Peyer's patch (tissue), 4 donors: ENCODE data around the gene PDLIM7. TPM values are rescaled to one million over a fixed set of nuclear protein-coding genes. Genes with fewer than 3 reads are reported as not detected.
A peak's percentile ranks its signal among the peaks of the same experiment; 100 is the strongest.

ENCODE experiments used
- DNase-seq, 3 donors: peaks; one replicate each; pipeline ENCODE4 v3.0.0-alpha.2; 2017 to 2019
- H3K27ac ChIP-seq, 4 donors: fragments of 200-600 bp; sonication (generic); one replicate each; pipeline ENCODE4 v1.5.1; 2016 to 2019
- H3K27me3 ChIP-seq, 2 donors: fragments of 200-600 bp; sonication (generic); one replicate each; pipeline ENCODE4 v1.5.1; 2019
- H3K36me3 ChIP-seq, 3 donors: fragments of 200-600 bp; sonication (generic); one replicate each; pipeline ENCODE4 v1.5.1; 2016 to 2019
- H3K4me1 ChIP-seq, 4 donors: fragments of 200-600 bp; sonication (generic); one replicate each; pipeline ENCODE4 v1.5.1; 2016 to 2019
- H3K4me3 ChIP-seq, 4 donors: fragments of 200-600 bp; sonication (generic); 1 replicate in 3 of 4; 2 replicates in 1 of 4; pipeline ENCODE4 v1.5.1; 2016 to 2019; ENCODE audit warnings: mild to moderate bottlenecking in 1 of 4
- H3K9me3 ChIP-seq, 4 donors: fragments of 200-600 bp; sonication (generic); one replicate each; pipeline ENCODE4 v1.5.1; 2016 to 2019; ENCODE audit warnings: mild to moderate bottlenecking in 1 of 4
- CTCF ChIP-seq, 6 experiments: fragments of 450-650 bp in 4 of 6; fragments of 200-600 bp in 2 of 6; sonication (generic) in 1 of 6; IDR thresholded peaks; one replicate each; pipeline ENCODE4 v1.5.1; 2017 to 2019; ENCODE audit warnings: antibody characterized with exemption in 6 of 6, mild to moderate bottlenecking in 3 of 6, moderate library complexity in 1 of 6
- POLR2A ChIP-seq, 2 donors: fragments of 450-650 bp; IDR thresholded peaks; one replicate each; pipeline ENCODE4 v1.5.1; 2017; ENCODE audit warnings: antibody characterized with exemption in 2 of 2, mild to moderate bottlenecking in 2 of 2, moderate library complexity in 2 of 2
- total RNA-seq, 4 donors: library from RNA; depleted of rRNA; stranded (reverse); fragments of >200 nt; gene quantifications; one replicate each; pipeline ENCODE4 v1.1.0, GENCODE V29; 2016

The PDLIM7 gene
- total RNA-seq, 4 donors from 2014 or later = 17.4 to 137 (median 23.3) TPM

GRCh38 chr5:177439518-177440053 is 57.8 kb downstream of the PDLIM7 start:
- H3K4me3 ChIP-seq = no peak overlapping the region
- peaks cover 0 to 66% (median 0%) of the 10 kb centered on the region in 3 donors for H3K36me3 ChIP-seq
- DNase-seq = no peak
- no peak overlapping the region for H3K27ac ChIP-seq
- H3K9me3 ChIP-seq = no peaks in the 10 kb centered on the region
- H3K27me3 ChIP-seq = no peaks in the 10 kb centered on the region
- TF ChIP-seq POLR2A (IDR thresholded peaks at IDR 0.05) = no peak
- TF ChIP-seq CTCF (IDR thresholded peaks at IDR 0.05) = no peak
- no peaks in the 10 kb centered on the region for H3K4me1 ChIP-seq

- TF ChIP-seq CTCF (IDR thresholded peaks at IDR 0.05) (no peak), POLR2A (IDR thresholded peaks at IDR 0.05) (no peak)
- Histone ChIP-seq H3K4me3 (no peak overlapping the region), H3K4me1 (peaks cover 0 to 7% (median 0%) of the 10 kb centered on the region in 4 donors), H3K9me3 (no peaks in the 10 kb centered on the region), H3K36me3 (peaks cover 0 to 77% (median 0%) of the 10 kb centered on the region in 3 donors), H3K27ac (no peak overlapping the region), H3K27me3 (no peaks in the 10 kb centered on the region)
- no peak for DNase-seq
These were observed 58.9 kb downstream of the PDLIM7 start for GRCh38 chr5:177438468-177438867.

GRCh38 chr5:177437623-177438022 is 59.8 kb downstream of the PDLIM7 start:
- no peak overlapping the region for H3K4me3 ChIP-seq
- DNase-seq = no peak
- no peaks in the 10 kb centered on the region for H3K27me3 ChIP-seq
- peaks cover 0 to 86% (median 0%) of the 10 kb centered on the region in 3 donors for H3K36me3 ChIP-seq
- peaks cover 0 to 16% (median 4%) of the 10 kb centered on the region in 4 donors for H3K4me1 ChIP-seq
- H3K27ac ChIP-seq = no peak overlapping the region
- TF ChIP-seq CTCF (IDR thresholded peaks at IDR 0.05) = no peak
- no peak for TF ChIP-seq POLR2A (IDR thresholded peaks at IDR 0.05)
- no peaks in the 10 kb centered on the region for H3K9me3 ChIP-seq

GRCh38 chr5:177435847-177436536 is 61.4 kb downstream of the PDLIM7 start:
- no peak overlapping the region for H3K4me3 ChIP-seq
- no peak overlapping the region for H3K27ac ChIP-seq
- H3K9me3 ChIP-seq = no peaks in the 10 kb centered on the region
- no peaks in the 10 kb centered on the region for H3K27me3 ChIP-seq
- H3K36me3 ChIP-seq = peaks cover 0 to 84% (median 0%) of the 10 kb centered on the region in 3 donors
- no peak for TF ChIP-seq POLR2A (IDR thresholded peaks at IDR 0.05)
- no peak for TF ChIP-seq CTCF (IDR thresholded peaks at IDR 0.05)
- peaks cover 0 to 32% (median 14%) of the 10 kb centered on the region in 4 donors for H3K4me1 ChIP-seq
- DNase-seq = no peak

GRCh38 chr5:177434942-177435738 is 62.3 kb downstream of the PDLIM7 start:
- DNase-seq = peak in 1 of 3 donors; percentile 44
- H3K27ac ChIP-seq = peak overlapping the region in 1 of 4 donors; percentile 17
- H3K27me3 ChIP-seq = no peaks in the 10 kb centered on the region
- H3K4me1 ChIP-seq = peaks cover 0 to 40% (median 22%) of the 10 kb centered on the region in 4 donors
- H3K36me3 ChIP-seq = peaks cover 0 to 84% (median 0%) of the 10 kb centered on the region in 3 donors
- H3K4me3 ChIP-seq = no peak overlapping the region
- TF ChIP-seq POLR2A (IDR thresholded peaks at IDR 0.05) = no peak
- TF ChIP-seq CTCF (IDR thresholded peaks at IDR 0.05) = no peak
- H3K9me3 ChIP-seq = no peaks in the 10 kb centered on the region
